ENCODE measurements around the gene RPS19. TPM values are rescaled to one million over a fixed set of nuclear protein-coding genes. Genes with fewer than 3 reads are reported as not detected.

The RPS19 gene
- total RNA-seq, 4 donors from 2014 or later: 1,057 to 2,332 (median 1,706) TPM

- Histone ChIP-seq H3K4me3 (no peak overlapping the region), H3K36me3 (peaks cover 30% of the 10 kb centered on the region), H3K4me1 (peaks cover 16% of the 10 kb centered on the region), H3K9me3 (no peaks in the 10 kb centered on the region), H3K27ac (no peak overlapping the region), H3K27me3 (peaks cover 39% of the 10 kb centered on the region)
- 42% methylated on average over 9 of the region's 12 CpGs for WGBS
- DNase-seq (ENCODE audit: low spot score in 2 of 2): no peak
- TF ChIP-seq POLR2A (IDR thresholded peaks at IDR 0.05) (no peak), POLR2AphosphoS5 (IDR thresholded peaks at IDR 0.05) (no peak), CTCF (IDR thresholded peaks at IDR 0.05) (no peak), EP300 (IDR thresholded peaks at IDR 0.05) (no peak)
These were observed 50.4 kb downstream of the RPS19 start for GRCh38 chr19:41910240-41910991.

GRCh38 chr19:41910992-41911888 is 51.2 kb downstream of the RPS19 start:
- 56% methylated on average over 9 of the region's 13 CpGs for WGBS
- peaks cover 22% of the 10 kb centered on the region for H3K36me3 ChIP-seq
- H3K4me3 ChIP-seq: no peak overlapping the region
- no peaks in the 10 kb centered on the region for H3K9me3 ChIP-seq
- H3K27me3 ChIP-seq: peaks cover 48% of the 10 kb centered on the region
- H3K4me1 ChIP-seq: peaks cover 16% of the 10 kb centered on the region
- TF ChIP-seq POLR2A (IDR thresholded peaks at IDR 0.05) (no peak), CTCF (IDR thresholded peaks at IDR 0.05) (no peak), POLR2AphosphoS5 (IDR thresholded peaks at IDR 0.05) (no peak), EP300 (IDR thresholded peaks at IDR 0.05) (no peak)
- H3K27ac ChIP-seq: no peak overlapping the region
- DNase-seq (ENCODE audit: low spot score in 2 of 2): no peak

- WGBS: 12% methylated on average over 27 of the region's 29 CpGs
- Histone ChIP-seq H3K27me3 (peaks cover 56% of the 10 kb centered on the region), H3K4me1 (peaks cover 16% of the 10 kb centered on the region), H3K36me3 (peaks cover 13% of the 10 kb centered on the region), H3K9me3 (no peaks in the 10 kb centered on the region), H3K27ac (no peak overlapping the region), H3K4me3 (no peak overlapping the region)
- TF ChIP-seq POLR2A (IDR thresholded peaks at IDR 0.05): no peak
- no peak for TF ChIP-seq EP300 (IDR thresholded peaks at IDR 0.05)
- TF ChIP-seq CTCF (IDR thresholded peaks at IDR 0.05): no peak
- no peak for TF ChIP-seq POLR2AphosphoS5 (IDR thresholded peaks at IDR 0.05)
- DNase-seq (ENCODE audit: low spot score in 2 of 2): no peak
These were observed 52.1 kb downstream of the RPS19 start for GRCh38 chr19:41911889-41912731.

- peaks cover 6% of the 10 kb centered on the region for H3K36me3 ChIP-seq
- 2% methylated on average over 40 of the region's 51 CpGs for WGBS
- H3K4me3 ChIP-seq: no peak overlapping the region
- TF ChIP-seq POLR2A (IDR thresholded peaks at IDR 0.05) (no peak), POLR2AphosphoS5 (IDR thresholded peaks at IDR 0.05) (no peak), EP300 (IDR thresholded peaks at IDR 0.05) (no peak), CTCF (IDR thresholded peaks at IDR 0.05) (no peak)
- peaks cover 16% of the 10 kb centered on the region for H3K4me1 ChIP-seq
- no peaks in the 10 kb centered on the region for H3K9me3 ChIP-seq
- no peak for DNase-seq (ENCODE audit: low spot score in 2 of 2)
- no peak overlapping the region for H3K27ac ChIP-seq
- H3K27me3 ChIP-seq: peaks cover 65% of the 10 kb centered on the region
These were observed 53.0 kb downstream of the RPS19 start for GRCh38 chr19:41912899-41913537.

Data from suprapubic skin (tissue), 4 donors.